NCI-H1092 (cell line): ENCODE data around the gene PAK4.

Experiments
- DNase-seq: peaks from one replicate; lab custom pipeline; 2025; lab: John Stamatoyannopoulos, UW

The PAK4 gene

GRCh38 chr19:39180749-39181148 lies 55.2 kb downstream of the PAK4 start:
- DNase-seq: no peak

DNA sequence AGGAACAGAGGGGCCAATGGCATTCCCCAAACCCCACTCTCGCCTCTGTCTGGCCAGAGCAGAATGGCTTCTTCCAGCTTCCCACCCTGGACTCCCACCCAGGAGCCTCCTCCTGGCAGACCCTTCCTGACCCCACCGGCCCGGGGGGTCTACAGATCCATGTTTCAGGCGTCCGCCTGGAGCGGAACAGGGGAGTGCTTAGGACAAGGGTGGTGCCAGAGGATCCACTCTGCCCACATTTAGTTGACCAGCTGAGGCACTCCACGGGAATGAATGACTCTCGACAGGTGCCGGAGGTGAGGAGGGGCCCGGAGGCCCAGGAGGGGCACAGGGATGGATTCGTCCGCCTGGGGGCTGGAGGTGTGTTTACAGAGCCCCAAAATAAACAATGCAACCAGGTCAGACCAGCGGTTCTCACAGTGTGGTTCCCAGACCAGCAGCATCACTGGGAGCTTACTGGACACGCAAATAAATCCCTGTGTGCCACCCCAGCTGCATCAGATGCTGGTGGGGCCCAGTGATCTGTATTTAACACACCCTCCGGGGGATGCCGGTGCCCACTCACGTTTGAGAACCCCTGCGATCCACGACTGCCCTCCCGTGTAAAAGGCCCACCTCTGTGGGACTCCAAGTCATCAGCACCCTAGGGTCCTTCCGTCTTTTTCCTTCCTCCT lies 56.1 kb downstream of the PAK4 start:
- DNase-seq: no peak

- no peak for DNase-seq
Measured at GRCh38 chr19:39182174-39182505, 56.6 kb downstream of the PAK4 start.

DNA sequence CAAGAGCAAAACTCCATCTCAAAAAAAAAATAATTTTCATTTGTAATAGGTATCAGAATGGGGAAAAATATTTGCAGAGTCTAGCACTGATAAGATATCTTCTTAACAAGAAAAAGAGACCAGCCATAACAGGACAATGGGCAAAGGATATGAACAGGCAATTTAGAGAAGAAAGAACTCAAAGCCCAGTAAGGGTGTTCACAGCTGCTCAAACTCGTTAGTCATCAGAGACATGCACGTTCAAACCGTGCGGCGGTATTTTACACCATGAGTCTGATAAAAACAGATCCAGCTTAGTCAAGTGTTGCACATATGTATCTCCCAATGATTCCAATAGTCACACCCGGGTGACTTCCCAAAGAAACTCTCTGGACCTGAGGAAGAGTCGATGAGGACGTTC lies 57.5 kb downstream of the PAK4 start:
- DNase-seq: no peak

DNA sequence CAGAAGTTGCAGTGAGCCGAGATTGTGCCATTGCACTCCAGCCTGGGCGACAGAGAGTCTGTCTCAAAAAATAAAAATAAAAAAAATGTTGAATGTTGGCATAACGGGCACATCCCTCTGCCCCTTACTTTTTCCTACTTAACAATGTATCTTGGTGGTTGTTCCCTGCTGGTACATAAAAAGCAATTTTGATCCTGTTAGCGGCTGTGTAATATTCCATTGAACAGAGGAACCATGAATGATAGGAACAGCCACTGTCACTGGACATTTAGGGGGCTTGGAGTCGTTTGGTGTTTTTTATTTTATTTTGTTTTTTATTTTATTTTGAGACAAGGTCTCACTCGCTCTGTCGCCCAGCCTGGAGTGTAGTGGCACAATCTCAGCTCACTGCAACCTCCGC lies 60.8 kb downstream of the PAK4 start:
- DNase-seq: no peak

DNA sequence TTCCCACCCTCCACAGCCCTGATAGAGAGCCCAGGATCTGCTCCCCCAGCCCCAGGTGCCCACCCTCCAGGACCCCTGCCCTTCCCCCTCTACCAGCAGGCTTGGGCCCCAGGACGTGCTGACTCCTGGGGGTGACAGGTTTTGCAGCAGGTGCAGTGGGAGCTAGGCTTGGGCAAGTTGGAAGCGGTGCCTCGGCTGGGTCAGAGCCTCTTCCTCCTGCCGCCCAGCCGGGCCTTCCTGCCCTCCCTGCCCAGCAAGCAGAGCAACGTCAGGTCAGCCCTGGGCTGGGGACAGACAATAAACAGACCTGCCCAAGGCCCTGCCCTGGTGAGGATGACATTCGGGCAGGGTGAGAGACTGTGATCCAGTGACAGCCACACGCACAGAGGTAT lies 62.0 kb downstream of the PAK4 start:
- DNase-seq: no peak

GRCh38 chr19:39188960-39189359 lies 63.4 kb downstream of the PAK4 start:
- DNase-seq: no peak

GRCh38 chr19:39190768-39191167 lies 65.2 kb downstream of the PAK4 start:
- DNase-seq: no peak

- DNase-seq: no peak
Measured at GRCh38 chr19:39192846-39193245, 67.3 kb downstream of the PAK4 start.

GRCh38 chr19:39193803-39194202 lies 68.2 kb downstream of the PAK4 start:
- DNase-seq: no peak

- DNase-seq: no peak
Measured at GRCh38 chr19:39194832-39195542, 69.4 kb downstream of the PAK4 start.

DNA sequence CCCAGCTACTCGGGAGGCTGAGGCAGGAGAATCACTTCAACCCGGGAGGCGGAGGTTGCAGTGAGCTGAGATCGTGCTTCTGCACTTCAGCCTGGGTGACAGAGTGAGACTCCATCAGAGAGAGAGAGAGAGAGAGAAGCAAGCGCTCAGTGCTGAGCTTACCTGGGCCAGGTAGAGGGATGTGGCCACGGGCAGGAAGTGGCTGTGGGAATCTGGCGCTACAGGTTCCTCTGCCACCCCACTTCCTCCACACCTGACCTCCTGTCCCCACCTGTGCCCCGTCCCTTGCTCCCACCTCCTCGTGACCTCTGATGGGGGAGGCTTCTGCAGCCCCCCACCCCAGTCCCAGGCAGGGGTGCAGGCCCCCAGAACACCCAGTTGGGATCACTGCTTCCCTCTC lies 70.2 kb downstream of the PAK4 start:
- no peak for DNase-seq

- no peak for DNase-seq
Measured at GRCh38 chr19:39196320-39196719, 70.7 kb downstream of the PAK4 start.

- no peak for DNase-seq
Measured at GRCh38 chr19:39196860-39197562, 71.4 kb downstream of the PAK4 start, which contains the start of gene NCCRP1. Gene NCCRP1 (plus strand): TSS chr19:39196964. CDS start chr19:39196983, 19 bp downstream.

GRCh38 chr19:39197808-39198207 lies 72.2 kb downstream of the PAK4 start:
- no peak for DNase-seq

DNA sequence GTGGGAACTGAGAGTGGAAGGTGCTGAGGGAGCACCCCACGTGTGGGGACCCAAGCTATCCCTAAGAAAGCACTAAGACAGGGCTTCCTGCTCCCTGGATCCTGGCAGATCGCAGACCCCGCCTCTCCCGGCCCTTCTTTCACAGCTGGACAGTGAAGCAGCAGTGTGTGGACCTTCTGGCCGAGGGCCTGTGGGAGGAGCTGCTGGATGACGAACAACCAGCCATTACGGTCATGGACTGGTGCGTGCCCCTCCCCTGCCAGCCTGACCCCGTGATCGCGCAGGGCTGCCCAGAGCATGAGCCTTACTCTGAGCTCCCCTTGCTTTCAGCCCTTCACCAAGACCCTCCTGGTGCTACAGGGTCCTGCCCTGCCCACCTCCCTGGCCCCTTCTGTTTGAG lies 73.4 kb downstream of the PAK4 start:
- DNase-seq: no peak

DNA sequence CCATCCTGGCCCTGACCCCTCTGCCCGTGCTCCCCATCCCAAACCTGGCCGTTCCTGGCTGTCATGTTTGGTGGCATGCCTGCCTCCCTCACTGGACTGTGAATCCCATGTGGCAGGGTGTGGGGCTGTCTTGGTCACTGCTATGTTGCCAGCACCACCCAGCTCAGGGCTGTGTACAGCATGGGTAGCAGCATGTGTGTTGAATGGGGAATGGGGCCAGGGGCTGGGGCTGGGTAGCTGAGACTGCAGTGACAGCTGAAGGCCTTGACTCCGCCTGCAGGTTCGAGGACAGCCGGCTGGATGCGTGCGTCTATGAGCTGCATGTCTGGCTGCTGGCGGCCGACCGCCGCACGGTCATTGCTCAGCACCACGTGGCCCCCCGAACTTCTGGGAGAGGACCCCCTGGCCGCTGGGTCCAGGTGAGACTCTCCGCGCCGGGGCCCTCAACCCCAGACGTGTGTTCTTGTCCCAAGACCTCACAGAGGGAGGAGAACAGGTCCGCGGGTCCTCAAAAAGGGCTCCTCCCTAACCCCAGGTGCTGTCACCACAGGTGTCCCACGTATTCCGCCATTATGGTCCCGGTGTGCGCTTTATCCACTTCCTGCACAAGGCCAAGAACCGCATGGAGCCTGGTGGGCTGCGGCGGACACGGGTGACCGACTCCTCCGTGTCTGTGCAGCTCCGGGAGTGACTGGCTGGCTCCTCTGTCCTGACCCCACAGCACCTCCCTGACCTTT lies 74.6 kb downstream of the PAK4 start:
- no peak for DNase-seq

- no peak for DNase-seq
Measured at GRCh38 chr19:39200803-39201115, 75.2 kb downstream of the PAK4 start.

- no peak for DNase-seq
Measured at GRCh38 chr19:39202998-39203355, 77.4 kb downstream of the PAK4 start.

GRCh38 chr19:39203372-39204341 lies 78.1 kb downstream of the PAK4 start, which contains the start of gene SYCN:
Gene SYCN (minus strand): TSS chr19:39204263. CDS start chr19:39204254, 9 bp downstream.
- DNase-seq: no peak

- no peak for DNase-seq
Measured at GRCh38 chr19:39205449-39205764, 79.8 kb downstream of the PAK4 start.

DNA sequence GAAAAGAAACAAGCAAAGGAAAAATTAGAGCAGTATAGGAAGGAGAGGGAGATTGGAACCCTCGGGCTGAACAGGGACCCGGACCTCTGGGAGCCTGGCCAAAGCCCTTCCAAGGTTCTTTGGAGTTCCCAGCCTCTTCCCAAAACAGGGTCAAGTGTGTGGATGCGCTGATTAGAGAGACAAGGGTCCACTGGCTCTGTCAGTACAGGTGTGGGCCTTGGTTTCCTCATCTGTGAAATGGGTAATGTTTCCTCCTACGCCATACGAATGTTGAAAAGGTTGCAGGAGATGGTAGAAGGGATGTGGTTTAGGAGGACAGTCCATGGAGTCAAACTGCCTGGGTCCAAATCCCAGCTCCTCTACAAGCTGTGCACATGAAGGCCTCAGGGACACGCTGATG lies 80.5 kb downstream of the PAK4 start:
- no peak for DNase-seq
